Kidney epithelial cell (primary cell): Measurements from ENCODE around the gene RPAP2. TPM values are rescaled to one million over a fixed set of nuclear protein-coding genes. Genes with fewer than 3 reads are reported as not detected.
"Not testable (repeated sequence)": the region's sequence is repeated elsewhere in the genome, so short reads cannot be mapped to it uniquely, and the experiment has no call there.

Experiments used
- DNase-seq: peaks from one replicate; pipeline ENCODE4 v3.0.0-alpha.2; 2010; ENCODE audit warnings: low read depth
- H3K27me3 ChIP-seq: 2 replicates; pipeline ENCODE4 v1.6.0; 2011; ENCODE audit warnings: low read length; ENCODE audit not compliant: control insufficient read depth, insufficient read depth
- H3K36me3 ChIP-seq: 2 replicates; pipeline ENCODE4 v1.5.1; 2011; ENCODE audit warnings: low read length; ENCODE audit not compliant: control insufficient read depth, insufficient read depth
- H3K4me3 ChIP-seq: 2 replicates; pipeline ENCODE4 v1.5.1; 2011; ENCODE audit warnings: low read depth, mild to moderate bottlenecking, control low read depth, low read length
- CTCF ChIP-seq: IDR thresholded peaks from 2 replicates; pipeline ENCODE4 v1.5.1; 2011; ENCODE audit warnings: mild to moderate bottlenecking, moderate library complexity, low read length, control low read depth, inconsistent platforms; ENCODE audit not compliant: insufficient read depth, poor library complexity, severe bottlenecking
- total RNA-seq: library from RNA; depleted of rRNA; stranded (reverse); fragments of >200 nt; gene quantifications from 2 replicates; pipeline ENCODE4 v1.2.3, GENCODE V29; 2015

The RPAP2 gene
- total RNA-seq, result 5.3 and 18.7 TPM in 2 replicates

GRCh38 chr1:92298573-92299476, at the start of gene RPAP2, which contains the start of gene GLMN:
TSS of gene RPAP2 (plus strand) at chr1:92299059. CDS start at chr1:92299074, 15 bp downstream.
TSS of gene GLMN (minus strand) at chr1:92298987. CDS start at chr1:92297999, 988 bp downstream.
- no peaks in the 10 kb centered on the region for H3K27me3 ChIP-seq
- peak; percentile 53 for DNase-seq
- no peaks in the 10 kb centered on the region for H3K36me3 ChIP-seq
- TF ChIP-seq CTCF, result no peak
- peak within 1 kb of the TSS; percentile 72 for H3K4me3 ChIP-seq

- H3K36me3 ChIP-seq, H3K27me3 ChIP-seq, DNase-seq, H3K4me3 ChIP-seq: not testable (repeated sequence)
These were observed 44.1 kb upstream of the RPAP2 start for GRCh38 chr1:92254714-92255113.

- TF ChIP-seq CTCF, result no peak
- Histone ChIP-seq H3K36me3 (no peaks in the 10 kb centered on the region), H3K4me3 (no peak overlapping the region), H3K27me3 (no peaks in the 10 kb centered on the region)
- no peak for DNase-seq
These were observed 39.5 kb upstream of the RPAP2 start for GRCh38 chr1:92259350-92259749.

- H3K27me3 ChIP-seq, result no peaks in the 10 kb centered on the region
- no peak for DNase-seq
- H3K36me3 ChIP-seq, result no peaks in the 10 kb centered on the region
- no peak overlapping the region for H3K4me3 ChIP-seq
- no peak for TF ChIP-seq CTCF
These were observed 36.3 kb upstream of the RPAP2 start for GRCh38 chr1:92262516-92262915.

GRCh38 chr1:92273039-92273438, 25.8 kb upstream of the RPAP2 start:
- H3K4me3 ChIP-seq, result no peak overlapping the region
- H3K27me3 ChIP-seq, result no peaks in the 10 kb centered on the region
- DNase-seq, result no peak
- H3K36me3 ChIP-seq, result no peaks in the 10 kb centered on the region
- TF ChIP-seq CTCF, result no peak

- no peak for TF ChIP-seq CTCF
- H3K36me3 ChIP-seq, result no peaks in the 10 kb centered on the region
- DNase-seq, result peak; percentile 18
- H3K27me3 ChIP-seq, result no peaks in the 10 kb centered on the region
- no peak overlapping the region for H3K4me3 ChIP-seq
These were observed 23.9 kb upstream of the RPAP2 start for GRCh38 chr1:92274939-92275338.
